ENCODE data around the gene NOTCH3.

DNA sequence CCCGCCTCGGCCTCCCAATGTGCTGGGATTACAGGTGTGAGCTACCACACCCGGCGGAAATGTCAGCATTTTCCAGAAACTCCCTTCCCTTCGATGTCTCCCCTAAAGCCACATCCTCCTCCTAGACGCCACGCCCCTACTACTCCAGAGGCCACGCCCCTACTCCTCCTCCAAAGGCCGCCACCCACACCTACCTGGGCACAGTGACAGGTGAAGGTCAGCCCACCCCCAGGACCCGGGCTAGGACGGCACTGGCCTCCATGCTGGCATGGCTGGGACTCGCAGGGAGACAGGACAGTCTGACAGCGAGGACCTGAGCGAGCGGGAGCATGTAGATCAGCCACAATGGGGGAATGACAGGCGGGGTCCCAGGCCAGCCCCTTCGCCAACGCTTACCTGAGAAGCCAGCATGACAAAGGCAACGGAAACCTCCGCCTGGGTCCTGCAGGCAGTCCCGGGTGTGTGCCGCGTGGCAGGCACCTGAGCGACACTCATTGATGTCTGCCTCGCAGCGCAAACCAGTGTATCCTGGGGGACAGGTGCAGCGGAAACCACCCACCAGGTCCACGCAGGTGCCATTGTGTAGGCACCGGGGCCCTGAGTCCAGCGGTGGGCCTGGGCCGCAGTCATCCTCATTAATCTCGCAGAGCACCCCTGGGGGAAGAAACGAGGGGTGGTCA lies 22.0 kb downstream of the NOTCH3 start:
- TF ChIP-seq, protein P1, sequence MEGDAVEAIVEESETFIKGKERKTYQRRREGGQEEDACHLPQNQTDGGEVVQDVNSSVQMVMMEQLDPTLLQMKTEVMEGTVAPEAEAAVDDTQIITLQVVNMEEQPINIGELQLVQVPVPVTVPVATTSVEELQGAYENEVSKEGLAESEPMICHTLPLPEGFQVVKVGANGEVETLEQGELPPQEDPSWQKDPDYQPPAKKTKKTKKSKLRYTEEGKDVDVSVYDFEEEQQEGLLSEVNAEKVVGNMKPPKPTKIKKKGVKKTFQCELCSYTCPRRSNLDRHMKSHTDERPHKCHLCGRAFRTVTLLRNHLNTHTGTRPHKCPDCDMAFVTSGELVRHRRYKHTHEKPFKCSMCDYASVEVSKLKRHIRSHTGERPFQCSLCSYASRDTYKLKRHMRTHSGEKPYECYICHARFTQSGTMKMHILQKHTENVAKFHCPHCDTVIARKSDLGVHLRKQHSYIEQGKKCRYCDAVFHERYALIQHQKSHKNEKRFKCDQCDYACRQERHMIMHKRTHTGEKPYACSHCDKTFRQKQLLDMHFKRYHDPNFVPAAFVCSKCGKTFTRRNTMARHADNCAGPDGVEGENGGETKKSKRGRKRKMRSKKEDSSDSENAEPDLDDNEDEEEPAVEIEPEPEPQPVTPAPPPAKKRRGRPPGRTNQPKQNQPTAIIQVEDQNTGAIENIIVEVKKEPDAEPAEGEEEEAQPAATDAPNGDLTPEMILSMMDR (IDR thresholded peaks at IDR 0.05 in 4 of 5, conservative IDR thresholded peaks at IDR 0.05 in 1 of 5): no peak
- no peak for TF ChIP-seq POLR2A (IDR thresholded peaks at IDR 0.05)

Measured in gastrocnemius medialis (tissue), 4 donors.